HepG2 (cell line): ENCODE data around the gene ECT2.

ENCODE experiments used
- ATF7 ChIP-seq, 2 experiments: fragments of 450-650 bp in 1 of 2; sonication (generic) in 1 of 2; formaldehyde crosslinking in 1 of 2; IDR thresholded peaks; 2 replicates each; pipeline versions ENCODE4 v1.4.0 to v1.6.1; 2016 to 2020; ENCODE audit warnings: antibody characterized with exemption in 1 of 2, mild to moderate bottlenecking in 1 of 2, missing genetic modification reagents in 1 of 2
- JUN ChIP-seq: sonication (generic); formaldehyde crosslinking; IDR thresholded peaks from 2 replicates; pipeline ENCODE4 v1.4.0; 2020; ENCODE audit warnings: mild to moderate bottlenecking, missing genetic modification reagents
- TP53 ChIP-seq: sonication (generic); formaldehyde crosslinking; conservative IDR thresholded peaks from 2 replicates; pipeline ENCODE4 v1.4.0; 2020; ENCODE audit warnings: missing genetic modification reagents
- ZSCAN12 ChIP-seq: sonication (generic); formaldehyde crosslinking; IDR thresholded peaks from 2 replicates; pipeline ENCODE4 v1.9.0; 2021; ENCODE audit warnings: mild to moderate bottlenecking, missing genetic modification reagents

- TF ChIP-seq ZSCAN12 (CRISPR knock-in tag), result no peak
- TF ChIP-seq TP53 (CRISPR knock-in tag), result no peak
- TF ChIP-seq JUN (CRISPR knock-in tag), result no peak
- no peak for TF ChIP-seq ATF7 (IDR thresholded peaks at IDR 0.05)
- TF ChIP-seq ATF7 (CRISPR knock-in tag; IDR thresholded peaks at IDR 0.05), result no peak
Observed at GRCh38 chr3:172708921-172709773, 41.4 kb upstream of the ECT2 start.
